Measurements from ENCODE around the gene MPZL1. TPM values are rescaled to one million over a fixed set of nuclear protein-coding genes. Genes with fewer than 3 reads are reported as not detected.

MPZL1 gene
- total RNA-seq, 1 donor = 358 TPM

- H3K4me3 ChIP-seq (ENCODE audit: low read depth, low read length) = no peak overlapping the region
- no peak for TF ChIP-seq CTCF (IDR thresholded peaks at IDR 0.05; ENCODE audit: insufficient read depth, low read depth, low read length)
- no peak for DNase-seq (ENCODE audit: low read depth)
Measured at GRCh38 chr1:167770127-167770526, 48.3 kb downstream of the MPZL1 start.

DNA sequence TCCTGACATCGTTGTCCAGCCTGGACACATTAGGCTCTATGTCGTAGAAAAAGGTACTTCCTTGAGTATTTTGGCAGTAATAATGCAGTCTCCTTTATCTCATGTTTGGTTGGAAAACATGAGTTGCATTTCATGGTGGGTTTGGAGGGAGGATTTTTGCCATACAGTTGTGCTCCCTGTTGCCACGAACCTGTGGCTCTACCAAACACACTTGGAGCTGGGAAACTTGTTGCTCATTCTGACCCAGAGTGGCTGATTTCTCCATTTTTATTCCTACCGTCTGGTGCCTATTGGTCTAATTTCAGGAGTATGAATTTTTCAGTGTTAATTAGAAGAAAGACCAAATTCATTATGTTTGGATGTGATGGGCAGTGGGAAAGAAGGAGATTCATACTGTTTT lies 50.7 kb downstream of the MPZL1 start:
- DNase-seq (ENCODE audit: low read depth) = no peak
- TF ChIP-seq CTCF (IDR thresholded peaks at IDR 0.05; ENCODE audit: insufficient read depth, low read depth, low read length) = no peak

GRCh38 chr1:167773516-167773915 lies 51.7 kb downstream of the MPZL1 start:
- H3K4me3 ChIP-seq (ENCODE audit: low read depth, low read length) = no peak overlapping the region
- DNase-seq (ENCODE audit: low read depth) = no peak
- no peak for TF ChIP-seq CTCF (IDR thresholded peaks at IDR 0.05; ENCODE audit: insufficient read depth, low read depth, low read length)

More for the DNA sequence above, 50.7 kb downstream of the MPZL1 start:
- no peak overlapping the region for H3K4me3 ChIP-seq (ENCODE audit: low read depth, low read length)

DNA sequence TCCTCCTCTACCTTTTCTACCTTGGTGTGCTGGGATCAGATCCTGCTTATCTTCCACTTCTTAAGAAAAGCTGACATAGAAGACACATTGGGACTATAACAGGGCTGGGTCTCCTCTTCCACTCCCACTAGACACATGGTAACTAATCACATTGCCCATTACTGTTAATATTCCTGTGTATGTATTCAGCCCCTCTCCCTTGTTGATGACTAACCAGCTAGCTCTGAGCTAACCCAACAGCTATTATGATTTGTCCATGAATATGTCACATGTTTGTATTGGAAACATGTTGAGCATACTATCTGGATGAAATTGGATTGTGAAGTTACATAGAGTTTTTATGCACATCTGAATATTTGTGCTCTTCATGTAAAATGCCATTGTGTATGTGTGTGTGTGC lies 52.9 kb downstream of the MPZL1 start:
- no peak for TF ChIP-seq CTCF (IDR thresholded peaks at IDR 0.05; ENCODE audit: insufficient read depth, low read depth, low read length)
- DNase-seq (ENCODE audit: low read depth) = no peak
- H3K4me3 ChIP-seq (ENCODE audit: low read depth, low read length) = no peak overlapping the region

GRCh38 chr1:167775178-167775577 lies 53.4 kb downstream of the MPZL1 start:
- H3K4me3 ChIP-seq (ENCODE audit: low read depth, low read length) = no peak overlapping the region
- TF ChIP-seq CTCF (IDR thresholded peaks at IDR 0.05; ENCODE audit: insufficient read depth, low read depth, low read length) = no peak
- peak; percentile 57 for DNase-seq (ENCODE audit: low read depth)

DNA sequence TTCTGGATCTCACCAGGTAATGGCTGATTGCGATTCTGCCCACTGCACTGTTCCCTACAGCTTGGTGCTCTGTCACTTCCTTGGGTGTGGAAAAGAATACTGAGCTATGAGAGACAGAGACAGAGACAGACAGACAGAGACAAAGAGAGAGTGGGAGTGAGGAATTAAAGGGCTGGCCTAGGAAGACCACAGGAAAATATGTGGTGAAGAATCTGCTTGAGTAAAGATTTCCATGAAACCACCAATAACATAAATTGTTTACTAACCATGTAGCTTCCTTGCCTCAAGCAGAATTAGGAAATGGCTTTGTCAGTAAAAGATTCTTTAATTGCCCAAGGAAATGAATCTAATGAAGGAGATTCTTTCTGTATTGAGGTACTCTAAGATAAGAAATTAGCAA lies 54.4 kb downstream of the MPZL1 start:
- no peak for TF ChIP-seq CTCF (IDR thresholded peaks at IDR 0.05; ENCODE audit: insufficient read depth, low read depth, low read length)
- no peak overlapping the region for H3K4me3 ChIP-seq (ENCODE audit: low read depth, low read length)
- DNase-seq (ENCODE audit: low read depth) = peak; percentile 78

- H3K4me3 ChIP-seq (ENCODE audit: low read depth, low read length) = no peak overlapping the region
- DNase-seq (ENCODE audit: low read depth) = no peak
- TF ChIP-seq CTCF (IDR thresholded peaks at IDR 0.05; ENCODE audit: insufficient read depth, low read depth, low read length) = no peak
Measured at GRCh38 chr1:167776616-167777268, 55.0 kb downstream of the MPZL1 start.

All from fibroblast of villous mesenchyme (primary cell).